Natural killer cell (primary cell): Measurements from ENCODE around the gene RPN2. TPM values are rescaled to one million over a fixed set of nuclear protein-coding genes. Genes with fewer than 3 reads are reported as not detected.

Experiments
- ATAC-seq, 3 donors: fragments of 150-1000 bp in 2 of 3; fragments of 200-7000 bp in 1 of 3; cut with Tn5 transposase; 1 replicate in 1 of 3; 2 replicates in 2 of 3; pipeline ENCODE4 v1.10.0; 2021; ENCODE audit warnings: mild to moderate bottlenecking in 2 of 3, moderate library complexity in 2 of 3
- DNase-seq, 2 donors: peaks; one replicate each; pipeline versions ENCODE4 v3.0.0 to v3.0.0-alpha.2; 2013 to 2021; ENCODE audit warnings: mixed read lengths in 1 of 2
- H3K27ac ChIP-seq: one replicate; pipeline ENCODE4 v1.5.1; 2013; ENCODE audit warnings: mild to moderate bottlenecking, low read length
- H3K27me3 ChIP-seq: one replicate; pipeline ENCODE4 v1.6.1; 2013; ENCODE audit warnings: low read length; ENCODE audit not compliant: control insufficient read depth, insufficient read depth
- H3K36me3 ChIP-seq: one replicate; pipeline ENCODE4 v1.6.1; 2013; ENCODE audit warnings: low read length; ENCODE audit not compliant: control insufficient read depth, insufficient read depth
- H3K4me1 ChIP-seq: one replicate; pipeline ENCODE4 v1.6.1; 2013; ENCODE audit warnings: low read length; ENCODE audit not compliant: control insufficient read depth, insufficient read depth
- H3K4me3 ChIP-seq: one replicate; pipeline ENCODE4 v1.5.1; 2013; ENCODE audit warnings: low read length
- H3K9me3 ChIP-seq: one replicate; pipeline ENCODE4 v1.6.1; 2013; ENCODE audit warnings: low read length; ENCODE audit not compliant: control insufficient read depth, insufficient read depth
- H3K27ac Mint-ChIP-seq, 2 donors: one replicate each; pipeline ENCODE4 v1.8.0; 2022; ENCODE audit warnings: mild to moderate bottlenecking in 2 of 2, mixed read lengths in 2 of 2, moderate library complexity in 1 of 2
- H3K27me3 Mint-ChIP-seq, 2 donors: one replicate each; pipeline ENCODE4 v1.8.0; 2022; ENCODE audit warnings: low read depth in 2 of 2, mixed read lengths in 2 of 2
- H3K36me3 Mint-ChIP-seq: one replicate; pipeline ENCODE4 v1.8.0; 2022; ENCODE audit warnings: mixed read lengths
- H3K4me1 Mint-ChIP-seq, 2 donors: one replicate each; pipeline ENCODE4 v1.8.0; 2022; ENCODE audit warnings: mixed read lengths in 2 of 2
- H3K4me3 Mint-ChIP-seq: one replicate; pipeline ENCODE4 v1.8.0; 2022; ENCODE audit warnings: mild to moderate bottlenecking, moderate library complexity, mixed read lengths
- H3K9me3 Mint-ChIP-seq, 2 donors: one replicate each; pipeline ENCODE4 v1.8.0; 2022; ENCODE audit warnings: mixed read lengths in 2 of 2
- CTCF ChIP-seq: fragments of 200-600 bp; IDR thresholded peaks from one replicate; pipeline ENCODE4 v1.8.0; 2022; ENCODE audit warnings: antibody characterized with exemption
- WGBS: methylation state at CpG from one replicate; pipeline ENCODE4 v1.1.7; 2013; ENCODE audit warnings: missing lambda C conversion rate; ENCODE audit not compliant: insufficient coverage; 5-methylcytosine and 5-hydroxymethylcytosine counted together
- intact Hi-C: fragments of 100-400 bp; cut with micrococcal nuclease; formaldehyde crosslinking; loops from one replicate; pipeline ENCODE4 v1.14.2; 2022
- total RNA-seq, 4 donors: library from RNA; stranded (reverse); fragments of 120-200 nt in 1 of 4; gene quantifications; one replicate each; pipeline versions ENCODE4 v1.2.3 to v1.2.4, GENCODE V29; 2013 to 2022

RPN2 gene
- total RNA-seq, 3 donors from 2014 or later (not counting 1 experiment from before 2014, with no cell fraction given), result 124 to 136 (median 125) TPM

DNA sequence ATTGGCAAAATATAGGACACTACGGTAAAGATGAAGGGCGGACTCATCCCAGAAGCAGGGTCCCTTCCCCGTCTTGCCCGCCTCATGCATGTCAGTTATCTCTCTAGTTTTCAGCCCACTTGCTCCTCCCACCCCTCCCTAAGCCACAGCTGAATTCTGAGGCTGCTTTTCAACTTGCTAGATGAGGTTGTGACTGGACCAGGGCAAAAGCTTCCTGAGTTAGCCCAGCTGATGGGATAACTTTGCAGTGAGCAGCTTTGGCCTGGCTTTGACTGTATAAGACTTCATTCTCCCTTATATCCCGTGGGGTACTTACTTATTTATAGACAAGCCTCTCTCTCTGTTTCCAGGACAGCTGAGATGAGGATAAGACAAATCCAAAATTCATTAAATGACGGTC is 59.3 kb downstream of the RPN2 start:
- Histone ChIP-seq H3K4me1 (no peaks in the 10 kb centered on the region), H3K9me3 (no peaks in the 10 kb centered on the region), H3K27ac (no peak overlapping the region), H3K4me3 (no peak overlapping the region), H3K36me3 (peaks cover 91% of the 10 kb centered on the region), H3K27me3 (no peaks in the 10 kb centered on the region)
- no peak for ATAC-seq
- Mint-ChIP-seq H3K9me3 (no peaks in the 10 kb centered on the region), H3K4me3 (no peak overlapping the region), H3K36me3 (peaks cover 46% of the 10 kb centered on the region), H3K27ac (no peak overlapping the region), H3K27me3 (no peaks in the 10 kb centered on the region), H3K4me1 (peaks cover 0 to 3% of the 10 kb centered on the region in 2 donors)
- no peak for DNase-seq
- intact Hi-C loops, result no loop called here
- no peak for TF ChIP-seq CTCF
- 100% methylated on average over 6 of the region's 6 CpGs for WGBS

DNA sequence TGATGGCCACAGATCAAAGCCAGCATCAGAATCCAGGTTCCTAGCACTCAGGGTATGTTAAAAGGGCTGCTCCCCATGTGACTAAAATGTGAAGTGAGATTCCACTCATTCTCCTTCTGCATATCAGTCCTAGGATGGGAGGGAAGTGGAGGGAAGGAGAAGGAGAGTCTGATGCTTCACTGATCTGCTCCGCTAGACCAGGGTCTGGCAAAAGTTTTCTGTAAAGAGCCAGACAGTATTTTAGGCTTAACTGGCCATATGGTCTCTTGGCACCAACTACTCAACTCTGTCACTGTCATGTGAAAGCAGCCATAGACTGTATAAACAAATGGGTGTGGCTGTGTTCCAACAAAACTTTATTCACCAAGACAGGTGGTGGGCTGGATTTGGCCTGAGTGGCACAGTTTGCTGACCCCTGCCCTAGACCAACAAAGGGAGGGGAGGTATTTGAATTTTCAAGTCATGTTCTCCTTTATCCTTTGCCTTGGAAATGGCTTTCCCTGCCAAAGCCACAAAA is 59.9 kb downstream of the RPN2 start:
- peaks cover 47% of the 10 kb centered on the region for H3K36me3 Mint-ChIP-seq
- TF ChIP-seq CTCF, result no peak
- DNase-seq, result no peak
- no peaks in the 10 kb centered on the region for H3K9me3 Mint-ChIP-seq
- ATAC-seq, result no peak
- no peak overlapping the region for H3K27ac Mint-ChIP-seq
- WGBS, result 93% methylated on average over 1 of the region's 1 CpG
- no peak overlapping the region for H3K27ac ChIP-seq
- H3K36me3 ChIP-seq, result peaks cover 91% of the 10 kb centered on the region
- no peaks in the 10 kb centered on the region for H3K27me3 Mint-ChIP-seq
- no peak overlapping the region for H3K4me3 ChIP-seq
- no peaks in the 10 kb centered on the region for H3K9me3 ChIP-seq
- H3K4me1 ChIP-seq, result no peaks in the 10 kb centered on the region
- H3K4me3 Mint-ChIP-seq, result no peak overlapping the region
- H3K4me1 Mint-ChIP-seq, result peaks cover 0 to 5% of the 10 kb centered on the region in 2 donors
- no peaks in the 10 kb centered on the region for H3K27me3 ChIP-seq
- intact Hi-C loops, result no loop called here

DNA sequence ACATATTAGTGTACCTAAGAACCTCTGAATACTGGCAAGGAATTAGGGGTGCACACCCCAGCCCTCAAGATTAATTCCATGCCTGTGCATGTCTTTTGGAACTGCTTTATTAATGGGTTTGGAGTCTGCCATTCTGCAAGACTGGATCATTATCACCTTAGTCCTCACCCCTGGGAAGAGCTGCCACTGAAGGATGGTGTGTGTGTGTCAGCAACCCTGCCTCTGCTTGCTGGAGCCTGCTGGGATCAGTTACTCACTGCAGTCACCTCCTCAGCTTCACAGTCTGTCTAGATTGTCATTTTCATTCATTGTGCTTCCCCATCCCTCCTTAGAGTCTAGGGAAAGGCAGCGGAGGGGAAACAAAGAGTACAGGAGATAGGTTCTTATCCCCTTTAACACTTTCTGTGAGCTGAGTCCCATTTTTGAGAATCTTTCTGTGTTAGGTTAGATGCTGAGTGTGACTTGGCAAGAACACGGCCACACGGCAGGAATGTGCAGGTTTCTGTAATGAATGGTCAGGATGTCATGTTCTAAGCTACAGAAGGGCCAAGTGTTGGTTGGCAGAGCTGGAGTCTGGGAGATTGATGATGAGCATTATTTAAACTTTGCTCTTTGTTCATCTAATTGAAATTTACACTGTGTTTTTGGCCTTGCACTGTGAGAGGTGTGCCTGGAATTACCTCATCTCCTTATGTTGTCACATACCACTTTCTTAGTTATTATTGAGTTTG is 61.4 kb downstream of the RPN2 start:
- Mint-ChIP-seq H3K4me1 (peaks cover 0 to 5% of the 10 kb centered on the region in 2 donors), H3K36me3 (peaks cover 35% of the 10 kb centered on the region), H3K27ac (peak overlapping the region in 1 of 2 donors; percentile 9), H3K9me3 (no peaks in the 10 kb centered on the region), H3K27me3 (no peaks in the 10 kb centered on the region), H3K4me3 (no peak overlapping the region)
- H3K27me3 ChIP-seq, result no peaks in the 10 kb centered on the region
- no peak for DNase-seq
- no peaks in the 10 kb centered on the region for H3K4me1 ChIP-seq
- H3K27ac ChIP-seq, result no peak overlapping the region
- WGBS, result 98% methylated on average over 2 of the region's 3 CpGs
- peaks cover 80% of the 10 kb centered on the region for H3K36me3 ChIP-seq
- H3K9me3 ChIP-seq, result no peaks in the 10 kb centered on the region
- ATAC-seq, result no peak
- no peak overlapping the region for H3K4me3 ChIP-seq
- intact Hi-C loops, result no loop called here
- no peak for TF ChIP-seq CTCF
